Measurements from ENCODE around the gene MPP3.

DNA sequence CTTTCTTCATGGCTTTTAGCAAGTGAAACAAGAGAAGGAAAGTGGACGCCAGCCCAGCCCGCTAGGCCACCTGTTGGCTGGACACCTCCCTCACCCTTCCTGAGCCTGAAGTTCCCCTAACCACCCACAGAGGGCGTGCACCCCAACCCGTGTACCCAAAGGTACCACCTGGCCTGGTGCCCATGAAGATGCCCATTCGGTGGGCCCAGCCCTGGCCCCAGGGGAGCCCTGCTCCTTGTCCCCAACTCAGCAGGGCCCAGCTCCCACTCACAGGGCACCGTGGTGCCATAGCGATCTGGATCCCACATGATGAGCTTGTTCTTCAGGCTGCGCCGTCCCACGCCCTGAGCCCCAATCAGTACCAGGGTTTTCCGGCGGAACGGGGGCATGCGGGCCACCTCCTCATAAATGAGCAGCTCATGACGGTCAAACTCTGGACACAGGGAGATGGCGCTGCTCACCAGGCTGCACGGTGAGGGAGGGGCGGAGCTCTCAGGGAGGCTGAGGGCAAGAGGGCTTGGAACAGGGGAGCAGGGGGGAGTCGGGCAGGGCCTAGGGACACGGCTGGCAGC lies 47.6 kb upstream of the MPP3 start:
- TF ChIP-seq POLR2A (IDR thresholded peaks at IDR 0.05; ENCODE audit: low read depth, low read length) = no peak
- no peak for TF ChIP-seq POLR2AphosphoS5 (IDR thresholded peaks at IDR 0.05; ENCODE audit: low read depth, low read length)
- TF ChIP-seq TAF1 (IDR thresholded peaks at IDR 0.05; ENCODE audit: borderline replicate concordance, low read depth, low read length) = no peak

All from GM12892 (cell line).